GM12878 (cell line): Measurements from ENCODE around the gene RFC1.

Source experiments
- IRF3 ChIP-seq: fragments of 450-650 bp; IDR thresholded peaks from 2 replicates; pipeline ENCODE4 v1.6.1; 2014; ENCODE audit warnings: mild to moderate bottlenecking
- JUND ChIP-seq: IDR thresholded peaks from 2 replicates; pipeline ENCODE4 v1.6.1; 2012; ENCODE audit warnings: low read depth, mild to moderate bottlenecking, low read length, improper control_type of control experiment, moderate library complexity
- KDM1A ChIP-seq: fragments of 200-600 bp; sonication (generic); IDR thresholded peaks from 2 replicates; pipeline ENCODE4 v1.6.1; 2016; ENCODE audit warnings: borderline replicate concordance
- NFIC ChIP-seq: IDR thresholded peaks from 2 replicates; pipeline ENCODE4 v1.6.1; 2012; ENCODE audit warnings: low read depth, mild to moderate bottlenecking, inconsistent platforms, low read length, moderate library complexity
- POLR2A ChIP-seq: IDR thresholded peaks from 2 replicates; pipeline ENCODE4 v1.6.1; 2011; ENCODE audit warnings: low read depth, mild to moderate bottlenecking, low read length
- POLR2AphosphoS5 ChIP-seq: IDR thresholded peaks from 2 replicates; pipeline ENCODE4 v1.6.1; 2011; ENCODE audit warnings: mild to moderate bottlenecking, low read length, inconsistent platforms
- ZBTB33 ChIP-seq: fragments of 450-650 bp; IDR thresholded peaks from 2 replicates; pipeline ENCODE4 v1.6.1; 2017; ENCODE audit warnings: mild to moderate bottlenecking
- TF ChIP-seq, protein P1 (sequence below), 3 experiments: IDR thresholded peaks in 2 of 3; conservative IDR thresholded peaks in 1 of 3; 2 replicates each; pipeline ENCODE4 v1.5.1; 2011; ENCODE audit warnings: low read depth in 3 of 3, low read length in 3 of 3, mild to moderate bottlenecking in 3 of 3, control low read depth in 2 of 3, moderate library complexity in 2 of 3, inconsistent platforms in 1 of 3, mixed read lengths in 1 of 3; ENCODE audit not compliant: control insufficient read depth in 2 of 3, insufficient read depth in 1 of 3; ENCODE audit errors: extremely low read depth in 1 of 3
- TF ChIP-seq, protein P2 (sequence below): IDR thresholded peaks from 2 replicates; pipeline ENCODE4 v1.6.1; 2012; ENCODE audit warnings: low read depth, low read length, improper control_type of control experiment

GRCh38 chr4:39363773-39364393 lies 2.3 kb downstream of the RFC1 start:
- no peak for TF ChIP-seq POLR2A
- TF ChIP-seq, protein P1, sequence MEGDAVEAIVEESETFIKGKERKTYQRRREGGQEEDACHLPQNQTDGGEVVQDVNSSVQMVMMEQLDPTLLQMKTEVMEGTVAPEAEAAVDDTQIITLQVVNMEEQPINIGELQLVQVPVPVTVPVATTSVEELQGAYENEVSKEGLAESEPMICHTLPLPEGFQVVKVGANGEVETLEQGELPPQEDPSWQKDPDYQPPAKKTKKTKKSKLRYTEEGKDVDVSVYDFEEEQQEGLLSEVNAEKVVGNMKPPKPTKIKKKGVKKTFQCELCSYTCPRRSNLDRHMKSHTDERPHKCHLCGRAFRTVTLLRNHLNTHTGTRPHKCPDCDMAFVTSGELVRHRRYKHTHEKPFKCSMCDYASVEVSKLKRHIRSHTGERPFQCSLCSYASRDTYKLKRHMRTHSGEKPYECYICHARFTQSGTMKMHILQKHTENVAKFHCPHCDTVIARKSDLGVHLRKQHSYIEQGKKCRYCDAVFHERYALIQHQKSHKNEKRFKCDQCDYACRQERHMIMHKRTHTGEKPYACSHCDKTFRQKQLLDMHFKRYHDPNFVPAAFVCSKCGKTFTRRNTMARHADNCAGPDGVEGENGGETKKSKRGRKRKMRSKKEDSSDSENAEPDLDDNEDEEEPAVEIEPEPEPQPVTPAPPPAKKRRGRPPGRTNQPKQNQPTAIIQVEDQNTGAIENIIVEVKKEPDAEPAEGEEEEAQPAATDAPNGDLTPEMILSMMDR (IDR thresholded peaks at IDR 0.05 in 2 of 3, conservative IDR thresholded peaks at IDR 0.05 in 1 of 3; ENCODE audit: control insufficient read depth in 2 of 3, extremely low read depth in 1 of 3, insufficient read depth in 1 of 3, low read depth in 3 of 3, low read length in 3 of 3): no peak
- no peak for TF ChIP-seq POLR2AphosphoS5
- TF ChIP-seq IRF3: no peak
- TF ChIP-seq JUND: no peak
- no peak for TF ChIP-seq NFIC
- no peak for TF ChIP-seq ZBTB33
- TF ChIP-seq, protein P2, sequence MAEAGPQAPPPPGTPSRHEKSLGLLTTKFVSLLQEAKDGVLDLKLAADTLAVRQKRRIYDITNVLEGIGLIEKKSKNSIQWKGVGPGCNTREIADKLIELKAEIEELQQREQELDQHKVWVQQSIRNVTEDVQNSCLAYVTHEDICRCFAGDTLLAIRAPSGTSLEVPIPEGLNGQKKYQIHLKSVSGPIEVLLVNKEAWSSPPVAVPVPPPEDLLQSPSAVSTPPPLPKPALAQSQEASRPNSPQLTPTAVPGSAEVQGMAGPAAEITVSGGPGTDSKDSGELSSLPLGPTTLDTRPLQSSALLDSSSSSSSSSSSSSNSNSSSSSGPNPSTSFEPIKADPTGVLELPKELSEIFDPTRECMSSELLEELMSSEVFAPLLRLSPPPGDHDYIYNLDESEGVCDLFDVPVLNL: no peak
- no peak for TF ChIP-seq KDM1A
